Adipose tissue (tissue), 3 donors: ENCODE results near the gene GINS2. TPM values are rescaled to one million over a fixed set of nuclear protein-coding genes. Genes with fewer than 3 reads are reported as not detected.

Source experiments
- H3K27ac ChIP-seq: one replicate; pipeline ENCODE4 v1.5.1; 2013; ENCODE audit warnings: low read depth, low read length
- WGBS, 3 donors: extraction: QIAGEN DNeasy Blood & Tissue Kit; methylation state at CpG; one replicate each; pipeline ENCODE4 v1.1.7; 2013; 5-methylcytosine and 5-hydroxymethylcytosine counted together
- polyA plus RNA-seq, 3 donors: library from polyadenylated mRNA; stranded (reverse); fragments of 200-250 nt; gene quantifications; one replicate each; pipeline ENCODE4 v1.2.3, GENCODE V29; 2013
- donor health status: healthy with polysubstance abuse.
- donor health status: Bipolar disorder and iron deficiency.
- donor health status: healthy.

Gene GINS2
- polyA plus RNA-seq, 3 donors: 0.22 to 1.1 (median 0.62) TPM

DNA sequence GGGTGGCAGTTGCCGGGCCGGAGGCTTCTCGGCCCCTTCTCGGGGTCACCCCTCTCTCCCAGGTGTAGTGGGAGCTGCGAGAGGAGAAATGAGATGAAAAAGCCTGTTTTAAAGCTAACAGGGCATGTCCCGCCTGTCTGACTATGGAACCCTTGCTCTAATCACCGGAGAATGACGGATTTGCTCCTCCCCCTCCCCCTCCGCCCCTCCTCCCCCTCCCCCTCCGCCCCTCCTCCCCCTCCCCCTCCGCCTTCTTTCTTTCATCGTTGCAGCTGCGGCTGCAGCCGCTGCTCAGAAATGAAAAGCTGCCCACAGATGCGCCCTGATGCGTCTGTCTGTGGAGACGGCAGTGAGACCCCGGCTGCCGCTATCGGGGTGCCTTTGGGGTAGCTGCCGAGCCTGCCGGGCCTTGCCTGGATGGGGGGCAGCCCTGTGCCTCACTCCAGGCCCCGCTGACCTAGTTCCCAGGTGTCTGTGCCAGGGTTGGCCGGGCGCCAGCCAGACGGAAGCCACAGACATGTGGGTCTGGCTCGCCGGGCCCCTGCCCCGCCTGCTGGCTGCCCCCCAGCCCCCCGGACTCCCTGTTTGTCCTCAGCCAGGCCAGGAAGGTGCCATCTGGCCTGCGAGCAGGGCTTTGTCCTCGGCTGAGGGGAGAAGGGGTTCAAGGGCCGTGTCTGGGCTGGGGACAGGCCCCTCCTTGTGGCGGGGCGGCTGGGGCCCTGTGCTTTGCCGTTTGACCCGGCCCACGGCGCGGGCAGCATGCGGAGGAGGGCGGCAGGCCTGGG is 37.7 kb downstream of the GINS2 start:
- H3K27ac ChIP-seq: no peak overlapping the region
- whole genome bisulfite sequencing, 3 donors: 53 to 68% (median 63%) methylated on average over 30 to 39 of the region's 42 CpGs

DNA sequence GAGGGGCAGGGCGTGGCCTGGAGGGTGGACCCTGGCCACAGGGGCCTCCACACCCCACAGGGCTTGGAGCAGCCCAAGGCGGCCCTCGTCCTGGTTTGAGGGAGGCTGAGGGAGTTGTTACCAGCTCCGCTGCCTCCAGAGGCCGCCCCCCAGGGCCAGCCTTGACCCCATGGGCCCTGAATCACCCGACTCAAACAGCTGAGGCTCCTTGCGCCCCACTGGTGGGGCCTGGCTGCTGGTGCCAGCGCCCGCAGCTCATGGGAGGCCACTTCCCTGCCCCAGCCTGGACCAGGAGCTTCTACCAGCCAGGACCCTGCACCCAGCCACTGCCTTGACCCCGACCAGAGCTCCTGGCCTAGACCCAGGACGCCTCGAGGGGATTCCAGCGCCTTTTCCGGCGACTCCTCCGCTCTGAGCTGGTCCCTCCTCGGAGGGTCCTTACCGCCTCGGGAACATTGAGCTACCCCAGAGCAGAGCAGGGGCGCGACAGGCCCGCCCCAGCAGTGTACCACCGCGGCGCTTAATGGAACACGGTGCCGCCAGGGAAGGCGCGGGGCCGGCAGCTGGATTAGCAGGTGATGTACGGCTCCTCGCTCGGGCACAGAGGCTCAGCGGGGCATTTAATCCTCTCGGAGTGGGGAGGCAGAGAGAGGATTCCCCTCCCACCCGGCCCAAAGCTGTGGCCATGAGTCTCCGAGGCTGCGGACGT is 38.5 kb downstream of the GINS2 start:
- 90 to 93% (median 91%) methylated on average over 37 to 39 of the region's 39 CpGs for WGBS, 3 donors
- no peak overlapping the region for H3K27ac ChIP-seq

DNA sequence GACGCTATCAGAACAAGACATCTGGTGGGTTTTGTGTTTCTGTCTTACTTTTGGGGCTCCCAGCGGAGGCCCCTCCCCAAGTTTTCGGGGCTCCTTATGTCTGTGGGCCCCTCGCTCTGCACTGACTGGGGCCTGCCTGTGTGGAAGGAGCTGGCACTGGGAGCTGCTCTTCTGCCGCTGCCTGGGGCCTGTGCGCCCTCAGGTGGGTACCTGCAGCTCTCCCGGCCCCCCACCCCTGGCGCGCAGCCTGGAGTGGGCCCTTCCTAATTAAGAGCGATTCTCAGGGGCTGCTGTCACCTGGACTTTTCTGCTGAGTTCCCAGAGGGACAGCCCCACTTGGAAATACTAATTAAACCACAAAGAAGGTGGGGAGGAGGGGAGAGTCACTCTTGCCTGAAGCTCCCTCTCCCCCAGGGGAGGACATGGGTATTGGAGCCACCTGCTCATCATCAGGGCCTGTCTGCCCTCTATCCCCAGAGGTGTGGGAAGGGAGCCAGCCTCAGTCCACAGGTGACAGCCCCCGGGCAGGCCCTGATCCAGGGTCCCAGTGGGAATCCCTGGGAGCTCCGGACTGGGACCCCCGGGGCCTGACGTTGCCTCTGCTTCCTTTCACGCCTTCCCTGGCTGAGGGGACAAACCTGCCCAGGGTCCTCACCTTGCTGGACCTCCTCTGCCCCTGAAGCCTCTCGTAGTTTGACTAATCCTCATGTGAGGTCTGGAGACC is 39.2 kb downstream of the GINS2 start:
- 77 to 85% (median 82%) methylated on average over 16 of the region's 16 CpGs for WGBS, 3 donors
- H3K27ac ChIP-seq: no peak overlapping the region

DNA sequence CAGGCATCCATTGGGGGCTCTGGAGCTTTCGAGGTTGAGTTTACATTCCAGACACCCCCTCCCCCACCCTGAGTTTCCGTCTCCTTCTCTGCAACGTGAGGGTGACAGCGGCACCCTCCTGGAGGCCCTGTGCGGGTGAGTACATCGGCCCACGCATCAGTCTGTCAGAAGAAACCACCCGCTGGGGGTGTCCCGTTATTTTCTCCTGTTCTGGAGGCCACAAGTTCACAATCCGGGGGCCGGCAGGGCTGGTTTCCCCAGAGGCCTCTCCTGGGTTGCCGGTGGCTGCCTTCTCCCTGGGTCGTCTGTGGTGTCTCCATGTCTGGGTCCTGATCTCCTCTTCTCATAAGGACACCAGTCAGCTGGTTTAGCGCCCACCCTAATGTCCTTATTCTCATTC is 39.9 kb downstream of the GINS2 start:
- no peak overlapping the region for H3K27ac ChIP-seq
- 81 to 86% (median 86%) methylated on average over 14 of the region's 14 CpGs for WGBS, 3 donors

DNA sequence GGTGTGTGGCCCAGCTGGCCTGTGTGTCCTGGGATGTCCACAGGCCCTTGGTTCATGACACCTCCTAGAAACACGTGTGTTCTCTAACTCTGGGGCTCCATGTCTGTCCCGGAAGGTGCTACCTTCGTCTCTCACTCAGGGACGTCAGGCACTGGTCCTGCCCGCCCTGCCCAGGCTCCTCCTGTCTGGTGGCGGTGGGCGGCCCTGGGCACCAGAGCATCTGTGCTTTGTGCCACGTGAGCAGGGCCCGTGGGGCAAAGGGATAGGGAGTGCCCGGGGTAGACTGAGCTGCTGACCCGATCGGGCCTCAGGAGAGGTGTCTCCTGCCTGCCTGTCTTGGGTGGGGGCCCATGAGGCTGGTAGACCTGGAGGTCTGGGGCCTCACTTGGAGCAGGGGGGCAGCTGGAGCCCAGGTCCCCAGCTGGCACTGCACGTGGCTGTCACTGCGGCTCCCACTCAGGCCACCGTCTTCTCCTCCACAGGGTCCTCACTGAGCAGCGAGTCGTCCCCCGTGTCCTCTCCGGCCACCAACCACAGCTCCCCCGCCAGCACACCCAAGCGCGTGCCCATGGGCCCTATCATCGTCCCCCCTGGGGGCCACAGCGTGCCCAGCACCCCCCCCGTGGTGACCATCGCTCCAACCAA is 40.6 kb downstream of the GINS2 start:
- 83 to 91% (median 91%) methylated on average over 23 to 26 of the region's 26 CpGs for WGBS, 3 donors
- no peak overlapping the region for H3K27ac ChIP-seq

DNA sequence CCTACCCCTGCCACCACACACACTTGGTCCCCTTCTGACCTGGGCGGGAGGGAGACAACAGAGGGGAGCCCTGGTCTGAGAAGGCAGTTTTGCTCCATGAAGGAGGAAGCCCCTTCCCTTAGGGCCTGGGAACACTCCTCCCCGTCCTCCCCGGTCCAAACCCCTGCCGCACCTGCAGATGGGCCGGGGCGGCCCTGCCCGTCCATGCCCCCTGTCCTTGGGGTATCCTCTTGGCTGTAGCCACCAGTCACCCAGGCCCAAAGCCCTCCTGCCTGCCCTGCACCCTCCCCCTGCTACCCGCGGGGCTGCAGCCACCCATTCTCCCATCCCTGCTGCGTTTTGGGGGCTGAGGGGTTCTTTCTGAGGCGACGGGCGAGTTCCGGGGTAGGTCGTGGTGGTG is 41.8 kb downstream of the GINS2 start:
- H3K27ac ChIP-seq: no peak overlapping the region
- 95 to 96% (median 95%) methylated on average over 15 of the region's 15 CpGs for WGBS, 3 donors

DNA sequence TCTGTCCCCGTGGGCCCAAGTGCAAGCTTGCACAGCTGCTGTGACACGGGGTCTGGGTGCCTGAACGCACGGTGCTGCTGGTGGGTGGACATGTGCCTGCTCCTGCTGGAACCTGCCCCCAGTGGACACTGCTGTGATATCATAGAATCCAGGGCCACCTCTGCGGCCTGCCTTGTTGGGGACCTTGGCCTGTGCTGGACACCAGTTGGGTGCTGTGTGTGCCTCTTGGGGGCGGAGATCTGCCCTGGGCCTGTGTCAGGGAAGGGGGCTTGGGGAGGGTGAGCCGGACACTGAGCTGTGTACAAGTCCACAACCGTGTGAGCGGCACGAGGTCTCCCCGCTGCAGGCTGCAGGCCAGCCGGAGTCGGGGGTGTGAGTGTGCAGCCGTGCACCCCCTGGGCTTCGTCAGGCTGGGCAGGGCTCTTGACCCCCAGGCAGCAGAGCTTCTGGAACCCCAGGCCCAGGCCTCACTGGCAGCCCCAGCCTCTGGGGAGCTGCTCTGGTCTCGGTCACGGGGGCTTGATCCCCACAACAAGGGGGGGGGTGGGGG is 42.3 kb downstream of the GINS2 start:
- no peak overlapping the region for H3K27ac ChIP-seq
- 85 to 92% (median 87%) methylated on average over 17 of the region's 17 CpGs for WGBS, 3 donors

DNA sequence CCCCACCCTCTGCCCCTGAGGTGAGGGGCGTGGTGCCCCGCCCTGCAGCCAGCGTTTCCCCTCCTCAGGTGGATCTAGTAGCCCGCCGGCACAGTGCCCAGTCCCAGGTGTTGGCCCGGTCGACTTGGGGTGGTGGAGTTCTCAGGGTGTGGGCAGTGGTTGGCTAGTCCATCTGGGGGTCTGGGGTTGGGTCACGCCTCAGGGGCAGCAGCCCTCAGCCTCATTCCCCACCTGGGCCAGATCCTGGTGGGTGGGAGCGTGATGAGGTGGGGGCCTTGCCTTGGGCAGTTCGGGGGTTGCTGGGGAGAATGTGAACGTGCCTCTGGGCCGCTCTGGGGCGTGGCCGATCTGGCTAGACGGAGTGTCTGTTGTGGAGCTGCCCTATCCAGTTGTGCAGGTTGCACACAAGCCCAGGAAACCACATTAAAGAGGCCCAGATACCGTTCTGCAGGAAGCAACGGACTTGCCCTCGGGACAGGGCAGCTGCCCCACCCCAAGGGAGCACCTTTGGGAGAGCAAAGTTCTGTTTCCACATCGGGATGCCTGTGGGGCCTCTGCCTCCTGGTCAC is 43.6 kb downstream of the GINS2 start:
- 65 to 83% (median 80%) methylated on average over 19 of the region's 19 CpGs for WGBS, 3 donors
- no peak overlapping the region for H3K27ac ChIP-seq

DNA sequence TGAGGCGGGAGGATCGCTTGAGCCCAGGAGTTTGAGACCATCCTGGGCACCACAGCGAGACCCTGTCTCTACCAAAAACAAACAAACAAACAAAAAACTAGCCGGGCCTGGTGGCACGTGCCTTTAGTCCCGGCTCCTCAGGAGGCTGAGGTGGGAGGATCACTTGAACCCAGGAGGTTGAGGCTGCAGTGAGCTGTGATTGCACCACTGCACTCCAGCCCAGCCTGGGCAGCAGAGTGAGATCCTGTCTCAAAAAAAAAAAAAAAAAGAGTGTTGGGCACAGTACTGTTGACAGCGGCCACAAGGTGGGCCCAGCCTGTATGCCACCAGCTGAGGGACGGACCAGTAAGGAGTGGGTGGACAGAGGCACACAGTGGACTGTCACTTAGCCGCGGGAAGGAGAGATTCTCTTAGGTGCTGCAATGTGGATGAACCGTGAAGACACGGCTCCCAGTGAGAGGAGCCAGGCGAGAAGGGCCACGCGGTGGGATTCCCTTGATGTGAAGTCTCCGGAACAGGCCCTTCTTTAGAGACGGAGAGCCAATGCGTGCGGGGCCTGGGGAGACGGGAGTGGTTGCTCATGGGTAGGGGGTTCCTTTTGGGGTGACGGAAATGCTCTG is 44.6 kb downstream of the GINS2 start:
- H3K27ac ChIP-seq: no peak overlapping the region
- WGBS, 3 donors: 90 to 96% (median 94%) methylated on average over 21 of the region's 21 CpGs

DNA sequence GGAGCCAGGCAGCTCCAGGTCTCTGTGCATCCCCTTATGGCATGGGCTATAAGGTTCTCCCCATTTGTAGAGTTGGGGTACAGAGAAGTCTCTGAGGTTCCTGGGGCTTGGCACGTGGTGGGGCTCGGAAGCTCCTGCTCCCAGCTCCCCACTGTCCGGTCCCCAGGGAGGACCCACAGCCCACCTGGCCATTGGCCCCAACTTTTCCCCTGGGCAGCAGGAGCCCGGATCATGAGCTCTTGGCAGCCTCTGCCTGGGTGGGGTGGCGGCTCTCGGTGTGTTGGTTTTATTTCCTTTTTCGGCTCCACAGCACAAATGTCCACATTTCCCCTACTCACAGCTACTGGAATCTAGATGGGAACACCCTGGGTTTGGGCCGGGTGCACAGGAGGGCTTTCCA is 45.1 kb downstream of the GINS2 start:
- WGBS, 3 donors: 55 to 73% (median 62%) methylated on average over 8 of the region's 8 CpGs

DNA sequence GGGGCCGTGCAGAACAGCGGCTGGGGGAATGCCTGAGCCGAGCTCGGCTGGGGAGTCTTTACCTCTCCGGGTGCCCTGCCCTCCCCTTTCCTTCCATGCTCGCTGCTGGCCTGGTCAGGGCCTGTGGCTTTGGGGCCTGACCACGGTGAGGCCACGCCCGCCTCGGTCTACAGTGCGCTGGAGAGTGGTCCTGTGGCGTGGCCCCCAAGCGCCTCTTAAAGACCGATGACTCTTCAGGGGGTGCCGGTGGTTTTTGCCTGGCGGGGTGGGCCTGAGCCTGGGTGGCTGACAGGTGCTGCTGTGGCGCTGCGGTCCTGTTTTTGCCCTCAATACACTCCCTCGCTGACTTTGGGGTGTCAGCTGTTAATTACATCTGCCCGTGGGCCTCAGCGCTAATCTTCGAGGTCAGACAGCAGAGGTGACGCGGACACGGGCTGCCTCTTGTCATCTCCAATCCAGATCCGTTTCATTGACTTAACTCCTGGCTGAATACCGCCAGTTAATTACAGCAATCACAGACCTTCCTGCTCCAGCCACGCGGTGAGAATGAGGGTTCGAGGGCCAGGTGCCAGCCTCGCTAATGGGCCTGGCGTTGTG is 45.9 kb downstream of the GINS2 start:
- no peak overlapping the region for H3K27ac ChIP-seq
- 79 to 82% (median 81%) methylated on average over 30 to 32 of the region's 32 CpGs for WGBS, 3 donors

More for the DNA sequence above, 45.1 kb downstream of the GINS2 start:
- no peak overlapping the region for H3K27ac ChIP-seq

DNA sequence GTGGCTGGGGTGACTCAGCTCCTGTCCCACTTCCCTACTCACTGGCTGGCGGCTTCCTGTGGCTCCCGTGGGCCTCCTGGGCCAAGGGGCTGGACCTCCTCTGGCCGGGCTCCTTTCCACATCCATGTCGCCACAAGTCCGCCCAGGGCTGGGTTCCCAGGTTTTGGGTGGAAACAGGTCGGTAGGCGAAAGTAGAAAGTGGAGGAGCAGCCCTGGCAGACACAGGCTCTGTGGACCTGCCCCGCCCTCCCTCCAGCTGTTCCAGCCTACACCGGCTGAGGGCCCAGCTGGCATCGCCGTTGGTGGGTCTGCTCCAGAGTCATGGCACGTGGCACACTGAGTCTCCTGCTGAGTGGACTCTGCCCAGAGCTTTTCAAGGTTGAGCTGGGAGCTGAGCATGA is 47.0 kb downstream of the GINS2 start:
- WGBS, 3 donors: 43 to 57% (median 51%) methylated on average over 12 of the region's 12 CpGs
- H3K27ac ChIP-seq: no peak overlapping the region

DNA sequence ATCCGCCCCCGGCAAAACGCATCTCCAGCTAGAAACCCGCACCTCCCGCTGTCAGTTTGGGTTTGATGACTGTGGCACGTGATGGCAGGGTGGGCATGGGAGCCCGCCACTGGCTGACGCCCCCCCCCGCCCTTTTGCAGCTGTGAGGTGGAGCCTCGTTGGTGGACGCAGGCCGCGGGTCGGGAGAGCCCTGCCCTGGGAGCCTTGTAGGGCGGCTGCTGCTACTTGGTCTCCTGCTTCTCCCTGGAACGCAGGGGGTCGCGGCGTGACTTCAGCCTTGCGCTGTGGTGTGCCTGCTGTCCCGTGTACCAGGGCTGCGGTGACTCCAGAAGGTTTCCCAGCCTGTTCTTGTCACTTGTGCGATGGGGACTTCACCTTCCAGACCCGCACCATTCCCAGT is 47.4 kb downstream of the GINS2 start:
- 71 to 85% (median 82%) methylated on average over 24 of the region's 24 CpGs for WGBS, 3 donors
- no peak overlapping the region for H3K27ac ChIP-seq

DNA sequence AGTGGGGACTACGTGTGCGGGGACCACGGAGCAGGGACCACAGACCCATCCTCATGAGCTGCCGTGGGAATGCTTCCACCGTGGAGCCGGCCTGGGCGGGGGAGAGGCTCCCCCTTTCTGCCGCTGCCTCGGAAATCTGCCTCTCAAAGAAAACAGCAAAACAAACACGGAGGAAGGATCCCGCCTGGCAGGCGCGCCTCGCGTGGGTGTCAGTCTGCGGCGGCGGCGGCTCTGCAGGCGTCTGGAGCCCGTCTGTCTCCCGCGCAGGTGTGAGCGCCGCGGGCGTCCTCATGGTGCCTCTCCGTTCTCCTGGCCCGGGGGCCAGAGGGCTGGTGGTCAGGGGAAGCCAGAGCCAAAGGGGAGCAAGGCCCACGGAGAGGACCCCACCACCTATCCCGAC is 48.2 kb downstream of the GINS2 start:
- WGBS, 3 donors: 78 to 91% (median 89%) methylated on average over 29 to 31 of the region's 31 CpGs
- no peak overlapping the region for H3K27ac ChIP-seq

DNA sequence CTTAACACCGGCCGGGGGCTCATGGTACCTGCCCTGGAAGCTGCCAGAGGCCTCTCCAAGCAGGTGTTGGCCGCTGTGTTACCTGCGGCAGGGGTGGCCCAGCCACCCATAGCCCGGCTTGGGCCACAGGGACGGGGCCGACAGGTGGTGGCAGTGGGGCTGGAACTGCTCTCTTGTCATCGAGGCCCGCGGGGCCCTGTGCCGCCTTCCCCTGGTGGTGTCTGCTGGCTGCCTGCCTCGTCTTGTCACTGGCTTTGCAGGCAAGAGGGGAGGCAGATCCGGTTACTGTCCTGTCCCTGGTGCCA is 48.5 kb downstream of the GINS2 start:
- WGBS, 3 donors: 77 to 90% (median 84%) methylated on average over 13 of the region's 13 CpGs
- H3K27ac ChIP-seq: no peak overlapping the region

DNA sequence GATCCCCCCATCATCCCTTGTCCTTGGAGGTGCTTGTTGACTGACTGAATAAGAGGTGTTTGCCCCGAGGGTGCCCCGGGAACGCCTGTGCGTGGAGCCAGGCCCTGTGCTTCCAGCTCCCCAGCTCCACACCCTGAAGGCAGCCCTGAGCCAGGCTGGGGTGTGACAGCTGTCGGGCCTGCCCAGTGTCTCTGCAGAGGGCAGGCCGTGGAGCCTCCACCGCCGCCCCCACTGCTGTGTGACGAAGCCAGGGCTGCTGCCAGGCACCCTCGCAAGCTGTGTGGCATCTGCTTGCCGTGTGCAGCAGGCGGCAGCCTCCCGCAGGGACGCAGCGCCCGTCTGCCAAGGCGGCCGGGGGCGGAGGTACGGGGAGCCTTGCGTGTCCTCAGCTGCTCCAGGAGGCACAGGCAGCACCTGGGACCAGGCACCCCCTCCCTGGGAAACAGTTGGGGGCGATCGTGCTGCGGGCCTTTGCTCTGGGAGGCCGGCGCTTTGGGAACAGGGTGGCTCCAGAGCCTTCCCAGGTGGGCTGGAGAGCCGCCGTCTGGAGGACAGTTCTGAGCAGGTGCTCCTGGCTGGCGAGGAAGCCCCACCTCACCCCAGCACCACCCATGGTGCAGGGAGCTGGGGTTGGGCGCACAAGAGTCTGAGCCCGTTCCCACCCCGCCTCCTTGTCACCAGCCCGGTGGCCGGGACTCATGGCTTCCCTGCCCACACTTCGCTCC is 49.1 kb downstream of the GINS2 start:
- WGBS, 3 donors: 51 to 88% (median 82%) methylated on average over 29 to 35 of the region's 35 CpGs
- no peak overlapping the region for H3K27ac ChIP-seq
